ENCODE data around the gene CDT1.

CDT1 gene

DNA sequence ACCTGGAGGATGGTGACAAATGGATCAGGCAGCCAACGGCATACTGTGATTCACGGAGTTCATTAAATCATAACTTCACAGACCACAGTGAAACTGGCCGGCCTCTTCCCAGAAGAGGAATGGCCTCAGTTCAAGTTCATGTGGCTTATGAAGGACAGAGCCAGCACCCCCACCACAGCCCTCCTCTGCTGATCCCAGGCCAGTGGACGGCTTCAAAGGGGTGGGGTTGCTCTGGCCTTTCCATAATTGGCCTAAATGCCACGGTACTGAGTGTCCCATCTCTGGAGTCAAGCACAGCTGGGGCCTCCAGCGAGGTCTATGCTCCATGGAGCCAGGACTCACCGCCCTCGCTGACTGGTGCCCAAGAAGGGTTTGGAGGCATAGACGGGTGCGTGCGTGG lies 31.8 kb downstream of the CDT1 start:
- in situ Hi-C loops (cut with MboI; ENCODE audit: low sequenced_read_pairs): no loop called here

DNA sequence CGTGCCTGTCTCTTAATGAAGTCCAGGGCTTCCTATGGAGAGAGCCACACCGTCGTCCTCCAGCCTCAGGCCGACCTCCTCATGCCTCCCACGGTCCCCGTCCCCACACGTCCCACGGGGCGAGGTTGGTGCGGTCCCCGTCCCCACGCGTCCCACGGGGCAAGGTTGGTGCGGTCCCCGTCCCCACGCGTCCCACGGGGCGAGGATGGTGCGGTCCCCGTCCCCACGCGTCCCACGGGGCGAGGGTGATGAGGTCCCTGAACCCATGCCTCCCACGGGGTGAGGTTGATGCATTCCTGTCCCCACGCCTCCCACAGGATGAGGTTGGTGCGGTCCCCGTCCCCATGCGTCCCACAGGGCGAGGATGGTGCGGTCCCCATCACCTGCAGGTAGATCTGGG lies 32.2 kb downstream of the CDT1 start:
- in situ Hi-C loops (cut with MboI; ENCODE audit: low sequenced_read_pairs): no loop called here

DNA sequence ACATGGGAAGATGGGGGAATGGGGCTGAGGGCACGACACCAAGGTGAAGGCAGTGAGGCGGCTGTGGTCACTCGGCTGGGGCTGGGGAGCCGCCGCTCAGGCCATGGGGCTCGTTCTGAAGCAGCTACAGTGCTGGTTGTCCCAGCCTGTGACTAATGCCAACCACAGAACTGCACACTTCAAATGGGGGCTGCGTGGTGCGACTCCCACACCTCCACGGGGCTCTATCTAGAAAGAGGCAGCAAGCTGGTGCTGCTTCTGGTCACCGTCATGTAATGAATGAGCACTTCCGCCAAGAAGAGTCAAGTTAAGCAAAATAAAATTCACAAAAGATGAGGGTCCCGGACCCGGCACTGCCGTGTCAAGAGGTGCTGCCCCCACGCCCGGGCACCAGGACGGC lies 33.2 kb downstream of the CDT1 start:
- in situ Hi-C loops (cut with MboI; ENCODE audit: low sequenced_read_pairs): no loop called here

DNA sequence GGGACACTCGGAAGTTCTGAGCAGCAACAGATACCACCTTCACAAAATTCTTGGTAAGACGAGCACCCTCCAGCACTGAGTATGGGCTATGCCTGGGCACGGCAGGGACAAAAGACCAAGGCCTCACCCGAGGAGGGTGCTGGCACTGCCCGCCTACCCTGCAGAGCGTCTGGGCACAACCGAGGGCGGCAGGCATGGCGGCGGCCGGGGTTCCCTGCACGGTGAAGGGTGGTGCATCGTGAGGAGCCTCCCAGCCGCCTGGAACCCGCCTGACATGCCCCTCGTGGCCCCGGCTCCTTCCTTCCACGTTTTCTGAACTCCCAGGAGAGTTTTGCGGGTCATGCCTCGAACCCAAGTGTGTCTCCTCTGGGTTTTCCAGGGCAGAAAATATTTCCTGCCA lies 34.2 kb downstream of the CDT1 start:
- in situ Hi-C loops (cut with MboI; ENCODE audit: low sequenced_read_pairs): no loop called here

DNA sequence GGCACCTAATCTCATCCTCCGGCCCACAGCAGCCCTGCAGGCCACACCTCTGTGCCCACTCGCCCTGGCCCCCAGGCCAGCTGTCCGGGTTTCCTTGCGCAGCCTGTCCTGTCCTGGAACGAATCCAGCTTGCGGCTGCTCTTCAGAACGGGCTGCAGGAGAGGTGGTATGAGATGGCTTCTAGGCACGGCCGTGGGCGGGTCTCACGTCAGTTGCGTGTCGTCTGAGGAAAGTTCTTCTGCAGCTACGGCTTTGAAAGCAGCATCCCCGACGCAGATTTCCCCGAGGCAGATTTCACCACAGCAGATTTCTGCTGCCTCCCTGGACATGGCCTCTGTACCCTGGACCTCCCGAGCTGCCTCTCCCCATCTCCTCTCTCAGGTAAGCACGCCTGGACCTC lies 35.0 kb downstream of the CDT1 start:
- in situ Hi-C loops (cut with MboI; ENCODE audit: low sequenced_read_pairs): no loop called here

DNA sequence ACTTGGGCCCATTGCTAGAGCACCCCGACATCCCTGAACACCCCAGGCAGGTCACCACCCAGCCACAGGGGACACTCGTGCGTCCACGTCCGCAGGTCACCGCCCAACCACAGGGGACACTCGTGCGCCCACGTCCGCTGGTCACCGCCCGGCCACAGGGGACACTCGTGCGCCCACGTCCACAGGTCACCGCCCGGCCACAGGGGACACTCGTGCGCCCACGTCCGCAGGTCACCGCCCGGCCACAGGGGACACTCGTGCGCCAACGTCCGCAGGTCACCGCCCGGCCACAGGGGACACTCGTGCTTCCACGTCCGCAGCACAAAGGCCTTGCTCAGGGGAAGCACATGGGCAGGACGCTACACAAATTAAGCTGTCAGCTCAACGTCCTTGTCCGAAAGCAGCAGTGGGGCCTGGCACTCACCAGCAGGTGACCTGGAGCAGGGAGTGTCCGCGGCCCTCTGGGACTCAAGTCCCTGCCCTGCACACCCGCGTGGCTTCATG lies 35.5 kb downstream of the CDT1 start:
- in situ Hi-C loops (cut with MboI; ENCODE audit: low sequenced_read_pairs): no loop called here

DNA sequence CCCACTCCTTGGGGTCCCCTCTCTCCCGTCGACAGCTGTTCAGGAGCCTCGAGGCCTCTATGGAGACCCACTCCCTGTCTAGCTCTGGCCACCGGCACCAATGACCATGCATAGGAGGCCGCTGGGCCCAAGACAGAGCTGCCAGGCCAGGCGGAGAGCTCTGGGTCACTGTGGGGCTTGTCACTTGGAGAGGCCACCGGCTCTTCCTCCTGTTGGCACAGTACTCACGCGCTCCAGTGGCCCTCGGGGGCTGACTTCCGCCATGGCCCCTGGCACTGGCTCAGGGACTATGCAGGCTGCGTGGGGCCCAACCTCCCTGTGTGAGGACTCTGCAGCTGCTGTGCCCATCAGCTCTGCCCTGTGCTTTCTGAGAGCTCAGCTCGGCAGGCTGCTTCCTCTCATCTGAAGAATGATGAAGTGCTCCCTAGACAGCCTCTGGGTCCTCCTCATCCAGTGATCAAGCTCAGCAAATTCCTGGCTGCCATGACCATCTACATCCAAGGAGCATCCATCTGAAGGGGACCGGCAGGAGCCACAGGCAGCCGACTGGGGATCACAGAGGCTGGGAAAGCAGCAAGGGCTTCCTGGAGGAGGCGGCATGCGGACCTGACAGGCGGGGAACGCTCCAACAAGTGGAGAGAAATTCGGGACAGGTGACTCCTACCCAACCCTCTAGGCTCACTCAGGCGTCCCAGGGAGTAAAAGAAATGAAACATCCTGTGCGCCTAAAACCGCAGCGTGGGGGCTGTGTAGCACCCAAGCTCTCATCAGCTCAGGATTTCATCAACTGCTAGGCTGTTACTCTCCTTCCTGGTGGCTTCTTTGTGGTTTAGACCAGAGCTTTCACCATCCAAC lies 36.4 kb downstream of the CDT1 start:
- in situ Hi-C loops (cut with MboI; ENCODE audit: low sequenced_read_pairs): no loop called here

DNA sequence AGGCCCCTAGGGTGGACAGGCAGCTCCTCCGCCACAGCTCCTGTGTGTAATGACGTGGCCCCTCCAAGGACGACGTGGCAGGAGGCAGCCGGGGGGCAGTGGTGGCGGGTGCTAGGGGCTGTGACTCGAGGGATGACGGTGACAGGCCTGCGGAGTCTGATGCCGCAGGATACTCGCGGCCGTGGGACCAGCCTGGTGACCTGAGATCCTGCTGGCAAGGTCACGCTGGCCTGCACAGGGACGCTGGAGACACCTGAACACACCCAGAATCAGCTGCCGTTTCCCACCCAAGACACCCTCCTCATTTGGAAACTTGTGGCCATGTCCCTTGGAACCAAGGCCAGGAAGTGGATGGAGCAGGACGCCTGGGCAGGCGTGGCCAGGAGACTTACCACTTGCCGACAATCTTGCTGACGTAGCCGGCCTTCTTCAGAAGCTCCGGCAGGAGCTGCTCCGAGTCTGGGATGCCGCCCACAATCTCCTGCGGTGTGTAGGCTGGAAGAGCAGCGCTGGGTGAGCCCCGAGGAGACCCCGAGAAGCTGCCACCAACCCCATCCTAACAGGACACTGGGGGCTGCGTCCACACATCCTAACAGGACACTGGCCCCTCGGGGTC lies 37.1 kb downstream of the CDT1 start:
- in situ Hi-C loops (cut with MboI; ENCODE audit: low sequenced_read_pairs): no loop called here

DNA sequence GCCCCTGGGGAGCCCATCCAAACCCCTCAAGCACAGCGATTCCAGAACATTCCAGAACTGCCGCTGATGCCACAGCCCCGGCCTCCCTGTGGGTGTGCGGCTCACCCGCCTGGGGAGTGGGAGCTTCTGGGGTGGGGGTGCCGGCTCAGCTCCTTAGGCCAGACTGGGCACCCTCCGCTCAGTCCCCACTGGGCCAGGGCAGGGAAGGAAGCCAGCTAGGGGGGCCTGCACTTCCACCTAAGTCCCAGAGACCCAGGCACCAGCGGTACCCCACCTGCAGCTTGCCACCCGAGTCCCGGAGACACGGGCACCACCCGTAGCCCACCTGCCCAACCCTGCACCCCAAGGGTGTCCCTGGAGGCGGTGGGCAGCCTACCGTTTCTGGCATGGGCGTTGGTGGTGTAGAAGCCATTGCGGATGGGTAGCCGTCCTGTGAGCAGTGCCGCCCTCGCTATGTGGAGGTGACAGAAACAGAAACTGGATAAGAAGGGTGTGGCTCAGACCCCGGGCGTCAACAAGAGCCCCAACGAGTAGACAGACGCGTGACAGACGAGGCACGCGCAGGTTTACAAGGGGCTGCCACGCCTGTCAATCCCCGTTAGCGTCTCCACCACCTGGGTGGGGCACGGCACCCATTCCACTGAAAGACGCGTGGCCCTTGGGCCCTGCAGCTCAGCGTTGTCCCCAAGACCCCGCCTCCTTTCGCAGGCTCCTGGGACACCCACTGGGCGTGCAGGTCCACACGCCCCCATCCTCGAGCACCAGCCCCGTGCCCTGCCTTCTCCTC lies 38.1 kb downstream of the CDT1 start:
- in situ Hi-C loops (cut with MboI; ENCODE audit: low sequenced_read_pairs): no loop called here

DNA sequence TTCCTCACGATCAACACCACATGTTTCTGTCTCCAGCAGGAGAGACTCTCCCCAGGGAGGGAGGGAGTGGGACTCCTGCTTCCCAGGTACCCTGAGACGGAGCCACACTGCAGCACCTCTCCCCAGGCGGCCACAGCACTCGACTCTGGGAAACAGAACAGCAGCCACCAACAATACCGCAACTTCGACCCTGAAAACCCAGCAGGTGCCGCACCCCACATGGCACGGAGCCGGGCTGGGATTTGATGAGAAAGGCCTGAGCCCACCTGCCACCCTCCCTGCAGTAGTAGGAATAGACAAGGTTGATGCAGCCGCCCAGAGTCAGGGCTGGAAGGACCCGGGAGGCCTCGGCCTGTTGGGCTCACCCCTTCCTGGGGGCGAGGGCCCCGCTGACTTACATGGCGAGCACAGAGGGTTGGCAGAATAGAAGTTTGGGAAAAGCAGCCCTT lies 38.7 kb downstream of the CDT1 start:
- in situ Hi-C loops (cut with MboI; ENCODE audit: low sequenced_read_pairs): no loop called here

DNA sequence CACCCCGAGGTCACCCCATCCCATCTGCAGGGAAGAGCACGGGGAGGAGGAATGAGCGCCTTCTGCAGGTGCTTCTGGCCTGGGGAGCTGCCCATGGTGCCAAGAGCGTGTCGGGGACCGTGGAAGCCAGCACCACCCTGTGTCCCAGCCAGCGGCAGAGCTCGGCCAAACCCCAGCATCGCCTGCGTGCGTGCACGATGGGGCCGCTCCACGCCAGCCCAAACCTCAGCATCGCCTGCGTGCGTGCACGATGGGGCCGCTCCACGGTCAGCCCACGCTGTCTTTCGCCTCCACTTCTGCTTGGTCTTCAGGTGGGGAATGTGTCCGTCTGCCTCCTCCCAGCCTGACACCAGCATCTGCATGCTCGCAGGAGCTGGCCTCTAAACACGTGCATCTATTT lies 39.2 kb downstream of the CDT1 start:
- in situ Hi-C loops (cut with MboI; ENCODE audit: low sequenced_read_pairs): no loop called here

DNA sequence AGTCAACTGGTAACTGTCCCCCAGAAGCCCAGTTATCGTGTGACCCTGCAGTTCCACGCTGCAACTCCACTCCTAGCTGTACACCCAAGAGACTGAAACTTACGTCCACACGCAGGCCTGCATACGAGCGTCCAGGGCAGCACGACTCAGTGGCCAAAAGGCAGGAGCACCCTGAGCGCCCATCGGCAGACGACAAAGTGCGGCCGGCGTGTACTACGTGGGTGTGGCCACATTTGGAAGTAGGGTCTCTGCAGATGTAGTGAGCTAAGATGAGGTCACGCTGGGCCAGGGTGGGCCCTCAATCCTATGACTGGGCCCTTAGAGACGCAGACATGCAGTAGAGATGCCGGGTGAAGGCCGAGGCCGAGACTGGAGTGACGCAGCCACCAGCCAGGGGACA lies 39.7 kb downstream of the CDT1 start:
- in situ Hi-C loops (cut with MboI; ENCODE audit: low sequenced_read_pairs): no loop called here

DNA sequence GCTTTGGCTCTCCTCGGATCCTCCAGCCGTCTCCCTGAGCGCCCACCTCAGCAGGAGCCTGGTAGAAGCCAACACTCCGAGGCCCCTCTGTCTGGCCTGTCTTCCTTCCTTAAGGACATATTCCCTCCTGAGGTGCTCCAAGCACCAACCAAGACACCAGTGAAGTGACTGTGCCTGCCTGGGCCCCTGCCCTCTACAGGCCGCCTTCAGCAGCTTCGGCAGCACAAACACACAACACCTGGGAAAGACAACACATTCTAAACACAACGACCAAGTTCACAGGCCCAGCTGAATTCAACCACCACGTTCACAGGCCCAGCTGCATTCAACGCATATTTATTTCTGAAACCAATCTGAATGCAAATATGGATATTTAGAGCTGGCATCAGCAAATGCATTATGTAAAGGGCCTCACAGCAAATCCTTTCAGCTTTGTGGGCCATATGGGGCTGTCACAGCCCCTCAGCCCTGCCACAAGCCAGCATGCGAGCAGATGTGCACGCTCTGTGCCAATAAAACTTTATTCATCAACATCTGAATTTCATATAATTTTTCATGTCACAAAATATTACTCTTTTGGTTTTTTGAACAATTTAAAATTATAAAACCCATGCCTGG lies 40.9 kb downstream of the CDT1 start:
- in situ Hi-C loops (cut with MboI; ENCODE audit: low sequenced_read_pairs): no loop called here

DNA sequence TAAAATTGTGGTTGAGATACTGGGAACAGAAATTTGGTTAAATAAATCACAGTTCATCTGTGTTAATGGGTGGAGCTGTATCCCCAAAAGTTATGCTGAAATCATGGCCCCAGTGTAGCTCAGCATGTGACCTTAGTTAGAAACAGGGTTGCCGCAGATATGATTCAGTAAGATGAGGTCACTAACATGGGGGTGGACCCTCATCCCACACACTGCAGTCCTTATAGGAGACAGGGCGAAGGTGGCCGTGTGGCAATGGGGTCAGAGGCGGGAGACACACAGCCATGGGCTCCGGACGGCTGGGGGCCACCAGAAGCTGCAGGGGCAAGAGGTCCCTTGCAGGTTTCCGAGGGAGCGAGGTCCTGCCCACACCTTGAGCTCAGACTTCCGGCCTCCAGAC lies 42.5 kb downstream of the CDT1 start:
- in situ Hi-C loops (cut with MboI; ENCODE audit: low sequenced_read_pairs): no loop called here

DNA sequence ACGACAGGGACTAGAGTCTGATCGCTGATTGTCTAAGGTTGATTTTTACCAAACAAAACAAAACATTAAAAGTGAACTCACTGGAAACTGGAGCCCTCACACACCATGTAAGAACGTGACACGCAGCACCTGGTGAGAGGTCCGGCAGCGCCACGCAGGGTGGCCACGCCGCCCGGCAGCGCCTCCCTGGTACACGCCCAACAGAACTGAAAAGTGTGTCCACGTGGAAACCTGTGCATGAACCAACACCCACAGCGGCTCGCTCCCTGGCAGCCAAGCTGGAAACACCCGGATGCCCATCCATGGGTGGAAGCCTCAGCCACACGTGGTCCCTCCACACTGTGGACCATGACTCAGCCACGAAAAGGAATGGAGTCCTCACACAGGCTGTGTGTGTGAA lies 44.1 kb downstream of the CDT1 start:
- in situ Hi-C loops (cut with MboI; ENCODE audit: low sequenced_read_pairs): no loop called here

DNA sequence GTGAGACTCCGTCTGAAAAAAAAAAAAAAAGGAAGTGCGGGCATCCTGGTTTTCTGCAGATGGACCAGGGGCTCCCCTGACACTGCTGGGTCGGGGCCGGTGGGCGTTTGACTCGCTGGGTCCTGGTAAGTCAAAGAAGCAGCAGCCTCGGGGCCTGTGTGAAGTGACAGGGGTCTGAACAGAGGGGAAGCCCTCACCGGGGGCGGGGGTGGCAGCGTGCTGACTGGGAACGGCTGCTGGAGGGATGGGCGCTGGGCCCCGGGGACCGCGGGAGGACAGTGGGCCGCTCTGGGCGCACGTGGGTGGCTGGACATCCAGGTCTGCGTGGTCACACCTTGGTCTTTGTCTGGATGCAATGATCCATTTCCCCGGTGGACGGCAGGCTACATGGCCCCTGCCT lies 45.0 kb downstream of the CDT1 start:
- in situ Hi-C loops (cut with MboI; ENCODE audit: low sequenced_read_pairs): no loop called here

DNA sequence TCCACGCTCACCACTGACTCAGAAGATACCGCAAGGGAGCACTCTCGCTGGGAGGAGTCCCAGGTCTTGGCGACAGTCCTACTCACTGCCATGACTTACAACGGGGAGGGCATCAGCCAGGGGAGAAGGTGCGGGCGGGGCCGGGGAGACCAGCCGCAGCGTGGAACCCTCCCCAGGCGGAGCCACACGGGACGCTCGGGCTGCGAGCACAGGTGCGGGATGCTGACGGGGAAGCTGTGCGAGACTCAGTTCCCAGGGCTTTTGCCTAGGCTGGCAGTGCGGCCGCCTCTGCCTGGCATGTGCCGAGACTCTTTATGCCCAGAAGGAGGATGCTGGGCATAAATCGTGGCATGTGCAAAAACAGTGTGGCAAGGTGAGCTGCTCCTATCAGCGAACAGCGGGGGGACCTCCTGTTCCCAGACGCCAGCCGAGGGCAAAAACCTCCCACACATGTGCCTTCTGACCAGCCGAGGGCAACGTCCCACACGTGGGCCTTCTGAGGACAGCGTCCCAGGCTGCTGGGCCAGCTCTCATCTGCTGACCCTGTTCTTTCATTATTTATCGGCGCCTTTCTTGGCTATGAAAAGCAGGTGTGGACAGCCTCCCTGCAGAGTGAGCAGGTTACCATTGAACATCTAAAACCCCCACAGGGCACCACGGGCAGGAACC lies 47.1 kb downstream of the CDT1 start:
- in situ Hi-C loops (cut with MboI; ENCODE audit: low sequenced_read_pairs): no loop called here

DNA sequence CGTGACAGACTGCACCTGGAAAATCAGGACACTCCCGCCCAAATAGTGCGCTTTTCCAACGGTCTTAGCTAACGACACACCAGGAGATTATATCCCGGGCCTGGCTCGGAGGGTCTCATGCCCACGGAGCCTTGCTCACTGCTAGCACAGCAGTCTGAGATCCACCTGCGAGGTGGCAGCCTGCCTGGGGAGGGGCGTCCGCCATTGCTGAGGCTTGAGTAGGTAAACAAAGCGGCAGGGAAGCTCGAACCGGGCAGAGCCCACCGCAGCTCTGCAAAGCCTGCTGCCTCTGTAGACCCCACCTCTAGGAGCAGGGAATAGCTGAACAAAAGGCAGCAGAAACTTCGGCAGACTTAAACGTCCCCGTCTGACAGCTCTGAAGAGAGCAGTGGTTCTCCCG lies 48.0 kb downstream of the CDT1 start:
- in situ Hi-C loops (cut with MboI; ENCODE audit: low sequenced_read_pairs): no loop called here

DNA sequence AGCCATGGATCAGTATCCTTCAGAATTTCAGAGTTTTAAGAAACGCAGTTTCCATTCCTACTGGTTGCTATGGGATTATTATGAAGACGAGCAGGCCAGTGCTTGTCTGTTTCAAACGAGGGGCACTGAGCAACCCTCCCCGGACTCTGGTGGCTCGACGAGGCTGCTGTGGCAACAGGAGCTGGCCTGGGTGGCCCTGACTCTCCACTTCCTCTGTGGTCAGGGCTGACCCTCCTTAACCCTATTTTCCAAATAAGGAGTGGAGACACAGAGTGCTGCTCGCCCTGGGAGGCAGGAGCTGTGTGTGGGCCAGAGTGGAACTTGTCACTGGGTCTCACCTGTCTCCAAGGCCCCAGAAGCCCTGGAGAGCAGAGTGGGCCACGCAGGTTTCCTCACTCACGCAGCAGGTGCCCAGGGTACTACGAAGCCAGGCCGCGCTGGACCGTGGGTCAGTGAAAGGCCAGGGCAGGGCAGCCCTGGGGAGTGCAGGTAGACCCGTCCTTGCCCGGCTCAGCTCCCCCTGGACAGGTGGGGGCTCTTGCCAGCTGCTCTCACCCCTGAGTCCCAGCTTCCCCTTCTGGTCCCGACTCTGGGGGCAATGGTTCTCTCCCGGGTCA lies 49.8 kb downstream of the CDT1 start:
- in situ Hi-C loops (cut with MboI; ENCODE audit: low sequenced_read_pairs): no loop called here

Measured in HL-60/S4 (cell line).